GM19193 (cell line): ENCODE data around the gene NFYC.

Source experiments
- POLR2A ChIP-seq: IDR thresholded peaks from 4 replicates; pipeline ENCODE4 v1.6.1; 2011; ENCODE audit not compliant: insufficient read depth, insufficient read length; ENCODE audit errors: extremely low read depth

NFYC gene

DNA sequence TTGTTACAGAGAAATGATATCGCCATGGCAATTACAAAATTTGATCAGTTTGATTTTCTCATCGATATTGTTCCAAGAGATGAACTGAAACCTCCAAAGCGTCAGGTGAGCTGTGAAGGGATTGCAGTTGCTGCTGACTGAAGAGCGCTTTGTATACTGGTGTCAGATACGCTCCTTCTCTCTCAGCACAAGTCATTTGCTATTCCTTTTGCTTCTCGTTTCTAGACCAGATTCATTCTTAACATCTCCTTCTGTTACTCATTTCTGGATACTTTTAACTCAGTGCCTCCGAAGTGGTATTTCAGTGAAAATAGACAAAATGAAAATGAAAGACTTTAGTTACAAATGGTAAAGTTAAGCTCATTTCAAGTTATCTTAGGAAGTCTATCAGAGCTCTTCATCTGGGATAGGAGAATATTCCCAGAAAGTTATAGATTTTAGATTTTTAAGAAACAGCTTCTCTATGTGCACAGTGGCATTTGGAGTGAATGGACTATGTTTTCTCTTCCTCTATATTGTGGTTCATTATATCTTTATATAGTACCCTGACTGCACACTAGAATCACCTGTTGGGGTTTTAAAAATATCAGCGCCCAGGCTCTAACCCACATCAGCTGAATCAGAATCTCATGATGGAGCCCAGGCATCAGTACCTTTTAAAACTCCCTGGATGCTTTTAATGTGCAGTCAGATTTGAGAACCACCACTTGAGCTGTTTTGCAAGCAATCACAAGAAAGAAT, 61.8 kb downstream of the NFYC start:
- TF ChIP-seq POLR2A: no peak

DNA sequence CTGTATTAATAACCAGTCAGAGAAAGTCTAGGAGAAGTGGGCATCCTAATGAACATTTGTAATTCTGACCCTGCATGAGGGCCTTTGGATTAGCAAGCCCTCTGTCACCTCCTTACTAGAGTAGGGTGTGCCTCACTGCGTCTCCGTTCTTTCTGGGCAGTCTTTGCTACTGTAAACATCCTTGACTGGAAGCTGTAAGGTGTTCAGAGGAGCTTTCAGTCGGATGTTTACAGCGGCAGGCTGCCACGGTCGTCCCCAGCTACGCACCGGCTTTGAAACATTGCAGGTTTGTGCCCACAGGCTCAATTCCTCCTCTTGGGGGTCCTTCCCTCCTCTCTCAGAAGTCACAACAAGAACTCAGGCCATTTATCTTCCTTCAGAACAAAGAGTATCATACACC, 62.7 kb downstream of the NFYC start:
- no peak for TF ChIP-seq POLR2A

- TF ChIP-seq POLR2A: no peak
Observed at GRCh38 chr1:40755067-40755466, 63.6 kb downstream of the NFYC start.

DNA sequence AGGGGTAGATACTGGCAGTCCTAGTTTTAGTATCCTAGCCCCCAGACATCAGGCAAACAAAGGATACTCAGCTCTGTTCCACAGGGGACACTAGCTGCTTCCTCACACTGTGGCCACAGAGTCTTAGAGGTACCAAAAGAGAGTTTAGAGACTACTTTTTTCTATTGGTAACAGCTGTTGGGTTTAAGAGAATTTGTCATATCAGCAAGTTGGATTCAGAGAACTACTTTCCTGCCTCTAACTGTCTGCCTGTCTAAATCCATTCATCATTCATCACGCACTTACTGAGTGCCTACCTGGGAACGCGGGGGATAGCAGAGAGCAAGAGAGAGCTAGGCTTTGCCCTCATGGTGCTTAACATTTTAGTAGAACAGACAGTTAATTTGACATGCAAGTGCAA, 65.0 kb downstream of the NFYC start:
- TF ChIP-seq POLR2A: no peak

DNA sequence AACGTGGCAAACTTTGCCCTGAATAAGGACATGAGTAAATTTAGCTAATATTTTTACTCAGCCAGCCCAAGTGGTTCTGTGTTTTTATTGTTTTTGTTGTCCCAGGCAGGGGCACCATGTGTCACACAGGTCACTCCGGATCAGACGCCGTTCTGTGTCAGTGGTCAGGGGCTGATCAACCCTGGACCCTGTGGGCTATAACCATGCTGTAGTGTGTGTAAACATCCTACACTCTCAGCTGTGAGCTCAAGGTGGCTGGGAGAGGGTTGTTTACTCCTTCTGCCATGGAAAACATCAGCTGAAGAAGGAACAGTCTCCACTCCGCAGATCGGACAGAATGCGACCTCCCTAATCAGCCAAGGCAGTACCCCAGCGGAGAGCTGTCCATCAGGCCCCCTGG, 65.6 kb downstream of the NFYC start:
- no peak for TF ChIP-seq POLR2A

DNA sequence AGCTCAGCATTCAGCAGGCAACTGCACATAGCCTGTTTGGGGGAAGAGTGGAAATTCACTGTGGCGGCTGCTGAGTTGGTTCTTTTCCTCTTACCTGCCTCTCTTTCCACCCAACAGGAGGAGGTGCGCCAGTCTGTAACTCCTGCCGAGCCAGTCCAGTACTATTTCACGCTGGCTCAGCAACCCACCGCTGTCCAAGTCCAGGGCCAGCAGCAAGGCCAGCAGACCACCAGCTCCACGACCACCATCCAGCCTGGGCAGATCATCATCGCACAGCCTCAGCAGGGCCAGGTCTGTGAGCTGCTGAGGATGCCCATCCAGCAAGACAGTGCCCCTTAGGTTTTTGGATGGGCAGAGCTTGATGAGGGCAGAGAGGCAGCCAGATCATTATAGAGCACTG, 66.5 kb downstream of the NFYC start:
- TF ChIP-seq POLR2A: no peak

- TF ChIP-seq POLR2A: no peak
Observed at GRCh38 chr1:40758578-40759343, 67.3 kb downstream of the NFYC start.

DNA sequence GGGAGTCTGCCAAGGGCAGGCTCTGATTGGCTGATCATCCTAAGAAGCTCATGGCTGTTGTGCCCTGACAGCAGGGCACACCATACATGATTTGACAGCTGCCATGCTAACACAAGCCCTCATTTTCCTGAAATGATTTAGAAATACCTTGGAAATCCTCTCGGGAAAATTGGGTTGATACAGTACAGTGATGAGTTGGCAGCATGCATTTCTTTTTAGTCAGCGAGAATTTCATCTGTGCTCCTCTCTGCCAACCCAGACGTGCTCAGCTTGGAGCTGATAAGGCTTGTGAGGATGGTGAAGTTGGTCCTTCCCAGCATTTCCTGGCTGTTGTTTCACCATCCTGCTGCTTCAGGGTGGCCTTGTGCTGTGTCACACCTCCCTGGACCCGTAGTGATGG, 69.5 kb downstream of the NFYC start:
- no peak for TF ChIP-seq POLR2A

DNA sequence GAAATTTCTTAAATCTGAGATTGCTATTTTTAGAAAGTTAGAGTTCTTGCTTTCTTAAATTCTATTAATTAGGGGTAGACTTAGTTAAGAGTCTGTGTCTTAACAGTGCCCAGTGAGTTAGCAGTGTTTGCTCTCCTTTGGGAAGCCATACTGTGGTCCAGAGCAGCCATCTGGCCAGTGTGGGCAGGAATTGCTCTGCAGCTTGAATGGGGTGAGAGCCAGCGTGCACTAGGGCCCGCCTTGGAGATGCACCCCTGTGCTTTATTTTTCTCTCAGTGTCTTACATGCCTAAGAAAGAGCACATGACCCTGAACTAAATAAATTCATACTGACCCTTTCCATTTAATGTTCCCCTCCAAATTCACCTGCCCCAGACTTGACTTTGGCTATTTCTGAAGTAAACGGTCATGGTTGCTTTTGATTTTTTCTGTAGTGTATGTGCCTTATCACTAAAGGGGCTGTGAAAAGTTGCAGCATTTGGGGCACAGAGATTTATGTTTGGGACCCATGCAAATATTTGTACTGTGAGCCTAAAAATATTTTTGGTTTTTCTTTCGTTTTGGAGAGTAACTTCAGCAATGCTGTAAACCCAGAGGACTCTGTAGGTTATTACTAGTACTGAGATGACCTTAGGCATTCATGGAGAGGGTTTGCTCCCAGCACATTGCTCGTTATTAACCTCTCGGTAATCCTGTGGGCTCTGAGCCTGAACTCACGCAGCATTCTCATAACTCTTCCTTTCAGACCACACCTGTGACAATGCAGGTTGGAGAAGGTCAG, 70.8 kb downstream of the NFYC start:
- TF ChIP-seq POLR2A: no peak

GRCh38 chr1:40763742-40764532, 72.4 kb downstream of the NFYC start:
- no peak for TF ChIP-seq POLR2A

DNA sequence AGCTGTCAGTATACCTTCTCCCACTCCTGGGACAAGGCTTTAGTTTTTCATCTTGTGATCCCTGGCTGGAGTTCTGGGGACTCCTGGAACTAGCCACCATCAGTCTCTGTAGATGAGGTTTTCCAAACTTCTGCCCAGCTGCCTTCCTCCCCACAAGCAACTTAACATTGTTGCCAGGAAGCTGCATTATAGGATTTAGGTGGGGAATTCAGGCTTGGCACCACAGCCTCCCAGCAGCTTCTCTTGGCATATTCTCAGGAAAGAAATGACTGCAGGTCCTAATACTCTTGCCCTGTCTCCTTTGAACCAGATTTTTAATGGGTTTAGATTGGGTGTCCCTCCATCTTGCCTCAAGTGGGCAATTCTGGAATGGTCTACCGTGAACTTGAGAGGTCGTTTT, 73.5 kb downstream of the NFYC start:
- TF ChIP-seq POLR2A: no peak

DNA sequence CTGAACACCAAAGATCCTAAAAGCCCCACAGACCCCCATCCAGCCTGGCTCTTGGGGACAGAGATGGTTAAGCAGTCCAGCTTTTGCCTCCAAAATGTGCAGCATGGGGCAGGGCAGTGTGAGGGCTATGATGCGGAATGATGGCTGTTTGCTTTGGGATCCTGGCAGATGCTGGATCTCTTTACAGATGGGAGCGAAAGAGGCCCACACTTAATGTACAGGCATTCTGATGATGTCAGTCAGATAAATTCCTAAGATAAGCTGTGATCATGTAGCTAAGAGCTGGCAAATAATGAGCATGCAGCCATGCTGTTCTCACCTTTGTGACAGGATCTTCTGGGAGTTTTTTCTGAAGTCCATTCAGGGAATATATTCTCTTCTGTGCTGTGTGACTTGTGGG, 74.5 kb downstream of the NFYC start:
- no peak for TF ChIP-seq POLR2A

DNA sequence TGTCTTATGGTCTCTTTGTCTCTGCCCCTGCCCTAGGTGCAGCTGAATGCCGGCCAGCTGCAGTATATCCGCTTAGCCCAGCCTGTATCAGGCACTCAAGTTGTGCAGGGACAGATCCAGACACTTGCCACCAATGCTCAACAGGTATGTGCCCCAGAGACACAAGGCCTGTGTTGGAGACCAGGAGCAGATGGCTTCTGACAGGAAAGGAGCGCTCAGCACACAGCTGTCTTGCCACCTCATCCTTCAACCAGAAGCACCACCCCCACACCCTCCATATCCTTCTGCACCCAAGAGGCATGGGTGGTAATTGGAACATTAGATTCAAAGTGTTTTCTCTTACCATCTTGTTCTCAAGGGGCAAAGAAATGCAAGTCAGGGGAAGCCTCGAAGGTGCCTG, 75.1 kb downstream of the NFYC start:
- no peak for TF ChIP-seq POLR2A

- no peak for TF ChIP-seq POLR2A
Observed at GRCh38 chr1:40768146-40768990, 76.9 kb downstream of the NFYC start.
